Esophagus muscularis mucosa (tissue), 4 donors: Measurements from ENCODE around the gene GNA14. TPM values are rescaled to one million over a fixed set of nuclear protein-coding genes. Genes with fewer than 3 reads are reported as not detected.

Source experiments
- DNase-seq: peaks from one replicate; pipeline ENCODE4 v3.0.0-alpha.2; 2017; ENCODE audit errors: extremely low spot score
- H3K27ac ChIP-seq, 4 donors: fragments of 200-600 bp; sonication (generic); replicated peaks in 1 of 4; 1 replicate in 3 of 4; 2 replicates in 1 of 4; pipeline ENCODE4 v1.5.1; 2016 to 2019; ENCODE audit warnings: mild to moderate bottlenecking in 1 of 4
- H3K27me3 ChIP-seq, 4 donors: fragments of 200-600 bp; sonication (generic); one replicate each; pipeline versions ENCODE4 v1.5.1 to v1.6.0; 2016 to 2019
- H3K36me3 ChIP-seq, 4 donors: fragments of 200-600 bp; sonication (generic); one replicate each; pipeline ENCODE4 v1.5.1; 2016 to 2019
- H3K4me1 ChIP-seq, 4 donors: fragments of 200-600 bp; sonication (generic); one replicate each; pipeline ENCODE4 v1.5.1; 2016 to 2019
- H3K4me3 ChIP-seq, 4 donors: fragments of 200-600 bp; sonication (generic); 1 replicate in 2 of 4; 2 replicates in 2 of 4; pipeline ENCODE4 v1.5.1; 2016 to 2019; ENCODE audit warnings: mild to moderate bottlenecking in 4 of 4, moderate library complexity in 1 of 4
- H3K9me3 ChIP-seq, 4 donors: fragments of 200-600 bp; sonication (generic); 1 replicate in 3 of 4; 2 replicates in 1 of 4; pipeline ENCODE4 v1.5.1; 2016 to 2019
- EP300 ChIP-seq: sonication (generic); formaldehyde crosslinking; IDR thresholded peaks from one replicate; pipeline ENCODE4 v1.6.1; 2017; ENCODE audit warnings: antibody characterized with exemption
- POLR2A ChIP-seq: fragments of 450-650 bp; IDR thresholded peaks from one replicate; pipeline ENCODE4 v1.6.1; 2017; ENCODE audit warnings: antibody characterized with exemption, moderate library complexity, mild to moderate bottlenecking, low read depth
- POLR2AphosphoS5 ChIP-seq, 2 donors: sonication (generic); formaldehyde crosslinking; IDR thresholded peaks; one replicate each; pipeline ENCODE4 v1.6.1; 2017; ENCODE audit warnings: antibody characterized with exemption in 2 of 2
- WGBS: methylation state at CpG from one replicate; pipeline ENCODE4 v1.1.5; 2018; 5-methylcytosine and 5-hydroxymethylcytosine counted together
- intact Hi-C: fragments of 100-400 bp; cut with DNase I; formaldehyde crosslinking; loops from one replicate; pipeline ENCODE4 v1.15.1; 2023
- total RNA-seq, 4 donors: library from RNA; depleted of rRNA; stranded (reverse); fragments of >200 nt; gene quantifications; one replicate each; pipeline versions ENCODE4 v1.1.0 to v1.2.1, GENCODE V29; 2016
- TF ChIP-seq, protein P1 (sequence below), 3 experiments: fragments of 200-600 bp in 2 of 3; fragments of 450-650 bp in 1 of 3; sonication (generic) in 2 of 3; IDR thresholded peaks; one replicate each; pipeline ENCODE4 v1.5.1; 2017 to 2019; ENCODE audit warnings: antibody characterized with exemption in 3 of 3, mild to moderate bottlenecking in 2 of 3, moderate library complexity in 1 of 3

Gene GNA14
- total RNA-seq, 4 donors from 2014 or later, result 4.7 to 9.4 (median 7.4) TPM

DNA sequence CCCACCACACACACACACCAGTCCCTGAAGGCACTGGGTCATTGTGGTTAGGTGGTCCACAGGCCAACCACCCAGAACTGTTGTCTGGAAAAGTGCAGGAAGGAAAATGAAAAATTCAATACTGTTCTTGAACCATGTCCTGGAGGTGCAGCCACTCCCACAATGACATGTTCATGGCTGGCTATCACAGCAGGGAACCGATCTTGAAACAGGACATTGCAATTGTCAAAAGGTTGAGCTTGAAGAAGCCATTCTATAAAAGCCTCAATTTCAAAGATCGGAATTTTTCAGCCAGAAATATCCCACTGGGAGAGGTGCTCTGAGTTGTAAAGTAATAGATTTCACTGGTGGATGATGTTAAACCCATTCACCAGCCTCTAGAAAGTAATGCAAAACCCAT is 218.2 kb downstream of the GNA14 start:
- 73% methylated on average over 2 of the region's 2 CpGs for WGBS
- intact Hi-C loops, result loop anchor here (5.0 to 10.0 kb wide), 3 partner anchors 607 to 785 kb away; no protein-coding TSS in a partner anchor
- DNase-seq, result no peak
- no peak overlapping the region for H3K4me3 ChIP-seq
- H3K9me3 ChIP-seq, result no peaks in the 10 kb centered on the region
- TF ChIP-seq, protein P1, sequence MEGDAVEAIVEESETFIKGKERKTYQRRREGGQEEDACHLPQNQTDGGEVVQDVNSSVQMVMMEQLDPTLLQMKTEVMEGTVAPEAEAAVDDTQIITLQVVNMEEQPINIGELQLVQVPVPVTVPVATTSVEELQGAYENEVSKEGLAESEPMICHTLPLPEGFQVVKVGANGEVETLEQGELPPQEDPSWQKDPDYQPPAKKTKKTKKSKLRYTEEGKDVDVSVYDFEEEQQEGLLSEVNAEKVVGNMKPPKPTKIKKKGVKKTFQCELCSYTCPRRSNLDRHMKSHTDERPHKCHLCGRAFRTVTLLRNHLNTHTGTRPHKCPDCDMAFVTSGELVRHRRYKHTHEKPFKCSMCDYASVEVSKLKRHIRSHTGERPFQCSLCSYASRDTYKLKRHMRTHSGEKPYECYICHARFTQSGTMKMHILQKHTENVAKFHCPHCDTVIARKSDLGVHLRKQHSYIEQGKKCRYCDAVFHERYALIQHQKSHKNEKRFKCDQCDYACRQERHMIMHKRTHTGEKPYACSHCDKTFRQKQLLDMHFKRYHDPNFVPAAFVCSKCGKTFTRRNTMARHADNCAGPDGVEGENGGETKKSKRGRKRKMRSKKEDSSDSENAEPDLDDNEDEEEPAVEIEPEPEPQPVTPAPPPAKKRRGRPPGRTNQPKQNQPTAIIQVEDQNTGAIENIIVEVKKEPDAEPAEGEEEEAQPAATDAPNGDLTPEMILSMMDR (IDR thresholded peaks at IDR 0.05), result no peak
- TF ChIP-seq POLR2AphosphoS5 (IDR thresholded peaks at IDR 0.05) (no peak), EP300 (no peak), POLR2A (no peak)
- peaks cover 0 to 21% (median 0%) of the 10 kb centered on the region in 4 donors for H3K36me3 ChIP-seq
- H3K27me3 ChIP-seq, result no peaks in the 10 kb centered on the region
- H3K27ac ChIP-seq, result no peak overlapping the region
- H3K4me1 ChIP-seq, result peaks cover 0 to 10% (median 8%) of the 10 kb centered on the region in 4 donors

DNA sequence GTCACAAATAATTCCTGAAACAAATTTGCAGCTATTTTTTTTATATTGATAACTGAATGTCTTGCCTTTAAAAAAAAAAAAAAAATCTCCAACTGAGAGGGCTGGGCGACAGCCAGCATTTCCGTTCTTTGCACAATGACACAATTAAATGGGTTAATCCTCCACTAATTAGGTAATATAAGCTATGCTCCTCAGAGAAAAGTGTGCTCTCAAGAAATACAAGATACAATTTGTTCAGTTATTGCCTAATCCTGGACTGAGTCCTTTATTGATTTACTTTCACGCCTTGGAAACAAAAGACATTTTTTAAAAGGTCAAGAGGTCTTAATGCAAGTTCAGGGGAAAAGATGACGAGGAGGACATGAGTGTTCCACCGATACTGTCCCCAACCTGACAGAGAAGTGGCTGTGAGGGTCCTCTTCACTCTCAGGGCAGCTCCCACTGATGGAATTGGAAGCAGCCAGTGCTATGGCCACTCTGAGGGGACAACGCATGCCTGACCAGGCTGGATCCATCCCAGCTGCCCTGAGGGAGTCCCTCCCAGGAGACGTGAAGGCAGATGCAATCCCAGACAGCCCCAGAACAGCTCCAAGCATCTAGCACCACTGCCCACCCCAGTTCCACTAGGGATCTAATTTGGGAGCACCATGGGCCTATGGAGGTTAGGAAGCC is 220.7 kb downstream of the GNA14 start:
- peaks cover 0 to 23% (median 0%) of the 10 kb centered on the region in 4 donors for H3K36me3 ChIP-seq
- WGBS, result 63% methylated on average over 7 of the region's 7 CpGs
- no peak overlapping the region for H3K27ac ChIP-seq
- TF ChIP-seq, protein P1 (IDR thresholded peaks at IDR 0.05), result no peak
- TF ChIP-seq POLR2A (no peak), POLR2AphosphoS5 (IDR thresholded peaks at IDR 0.05) (no peak), EP300 (no peak)
- intact Hi-C loops, result no loop called here
- no peaks in the 10 kb centered on the region for H3K9me3 ChIP-seq
- no peak for DNase-seq
- peaks cover 0 to 5% (median 0%) of the 10 kb centered on the region in 4 donors for H3K4me1 ChIP-seq
- no peaks in the 10 kb centered on the region for H3K27me3 ChIP-seq
- H3K4me3 ChIP-seq, result no peak overlapping the region

DNA sequence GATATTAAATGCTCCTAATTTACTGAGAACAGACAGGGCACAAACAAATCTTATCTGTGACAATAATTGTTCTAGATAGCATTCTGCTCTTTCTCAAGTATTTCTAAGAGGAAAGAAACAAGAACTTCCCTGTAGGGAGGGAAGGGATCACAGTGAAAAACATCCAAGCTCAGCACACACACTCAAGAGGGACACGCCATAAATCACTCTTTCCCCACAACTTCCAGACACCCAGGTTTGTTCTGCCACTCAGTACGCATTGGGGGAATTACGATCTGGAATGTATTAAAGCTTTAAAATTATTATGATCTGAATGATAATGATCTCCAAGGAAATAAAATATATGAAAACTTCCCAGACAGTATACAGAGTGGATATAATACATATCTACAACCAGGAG is 221.4 kb downstream of the GNA14 start:
- H3K9me3 ChIP-seq, result no peaks in the 10 kb centered on the region
- peaks cover 0 to 5% (median 0%) of the 10 kb centered on the region in 4 donors for H3K4me1 ChIP-seq
- no peak for DNase-seq
- intact Hi-C loops, result no loop called here
- H3K27ac ChIP-seq, result no peak overlapping the region
- no peaks in the 10 kb centered on the region for H3K27me3 ChIP-seq
- TF ChIP-seq POLR2A, result no peak
- no peak for TF ChIP-seq EP300
- TF ChIP-seq, protein P1 (IDR thresholded peaks at IDR 0.05), result no peak
- no peak for TF ChIP-seq POLR2AphosphoS5 (IDR thresholded peaks at IDR 0.05)
- peaks cover 0 to 23% (median 0%) of the 10 kb centered on the region in 4 donors for H3K36me3 ChIP-seq
- 67% methylated on average over 3 of the region's 3 CpGs for WGBS
- no peak overlapping the region for H3K4me3 ChIP-seq

DNA sequence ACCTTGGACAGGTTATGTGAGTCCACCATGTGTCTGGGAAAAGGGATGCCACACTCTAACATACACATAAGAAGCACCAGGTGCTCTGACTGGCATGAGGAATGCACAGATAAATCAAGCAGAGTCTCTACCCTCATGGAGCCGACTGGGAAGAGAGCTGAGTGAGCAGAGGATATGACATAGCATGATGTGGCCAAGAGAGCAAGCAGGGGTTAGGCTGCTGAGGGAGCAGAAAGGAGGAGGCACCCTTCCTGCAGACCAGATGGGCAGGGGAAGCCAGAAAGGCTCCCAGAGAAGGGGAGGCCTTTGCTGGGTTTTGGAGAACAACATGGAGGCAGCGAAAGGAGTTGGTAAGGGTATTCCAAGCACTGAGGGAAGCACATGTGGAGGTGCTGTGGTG is 223.1 kb downstream of the GNA14 start:
- Histone ChIP-seq H3K4me3 (no peak overlapping the region), H3K27ac (no peak overlapping the region), H3K27me3 (no peaks in the 10 kb centered on the region), H3K4me1 (peaks cover 0 to 5% (median 0%) of the 10 kb centered on the region in 4 donors), H3K9me3 (no peaks in the 10 kb centered on the region), H3K36me3 (peaks cover 0 to 17% (median 0%) of the 10 kb centered on the region in 4 donors)
- DNase-seq, result no peak
- intact Hi-C loops, result no loop called here
- 83% methylated on average over 2 of the region's 2 CpGs for WGBS
- TF ChIP-seq EP300 (no peak), POLR2A (no peak), POLR2AphosphoS5 (IDR thresholded peaks at IDR 0.05) (no peak)
- TF ChIP-seq, protein P1 (IDR thresholded peaks at IDR 0.05), result no peak
